NCI-H1105 treated with DMSO at 0.1 percent for 48 hours (cell line): ENCODE results near the gene TOP1.
A peak's percentile ranks its signal among the peaks of the same experiment; 100 is the strongest.

Experiments
- DNase-seq: peaks from one replicate; lab custom pipeline; 2025; lab: John Stamatoyannopoulos, UW

The TOP1 gene

DNA sequence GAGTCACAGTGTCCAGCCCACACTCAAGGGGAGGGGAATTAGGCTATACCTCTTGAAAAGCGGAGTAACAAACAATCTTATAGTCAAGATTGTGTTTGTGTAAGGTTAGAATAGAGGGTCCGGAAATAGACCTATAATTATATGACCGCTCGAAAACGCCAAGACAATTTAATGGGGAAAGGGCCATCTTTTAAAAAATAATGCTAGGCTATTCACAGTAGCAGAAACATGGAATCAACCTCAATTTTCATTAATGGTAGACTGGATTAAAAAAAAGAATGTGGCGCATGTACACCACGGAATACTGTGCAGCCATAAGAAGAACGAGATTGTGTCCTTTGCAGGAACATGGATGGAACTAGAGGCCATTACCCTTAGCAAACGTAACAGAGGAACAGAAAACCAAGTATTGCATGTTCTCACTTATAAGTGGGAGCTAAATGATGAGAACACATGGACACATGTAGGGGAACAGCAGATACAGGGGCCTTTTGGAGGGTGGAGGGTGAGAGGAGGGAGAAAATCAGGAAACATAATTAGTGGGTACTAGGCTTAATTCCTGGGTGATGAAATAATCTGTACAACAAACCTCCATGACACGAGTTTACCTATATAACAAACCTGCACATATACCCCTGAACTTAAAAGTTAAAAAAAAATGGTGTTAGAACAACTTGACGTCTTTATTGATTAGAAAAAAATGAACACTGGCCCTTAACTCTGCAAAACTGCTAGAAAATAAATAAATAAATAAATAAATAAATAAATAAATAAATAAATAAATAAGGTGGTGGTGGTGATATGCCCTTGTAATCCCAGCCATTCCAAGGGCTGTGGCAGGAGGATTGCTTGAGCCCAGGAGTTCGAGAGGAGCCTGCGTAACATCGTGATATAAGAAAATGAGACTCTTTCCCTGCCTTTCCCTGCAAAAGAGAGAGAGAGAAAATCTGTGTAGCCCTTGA is 30.3 kb downstream of the TOP1 start:
- DNase-seq, result no peak

GRCh38 chr20:41061155-41061554 is 32.5 kb downstream of the TOP1 start:
- no peak for DNase-seq

DNA sequence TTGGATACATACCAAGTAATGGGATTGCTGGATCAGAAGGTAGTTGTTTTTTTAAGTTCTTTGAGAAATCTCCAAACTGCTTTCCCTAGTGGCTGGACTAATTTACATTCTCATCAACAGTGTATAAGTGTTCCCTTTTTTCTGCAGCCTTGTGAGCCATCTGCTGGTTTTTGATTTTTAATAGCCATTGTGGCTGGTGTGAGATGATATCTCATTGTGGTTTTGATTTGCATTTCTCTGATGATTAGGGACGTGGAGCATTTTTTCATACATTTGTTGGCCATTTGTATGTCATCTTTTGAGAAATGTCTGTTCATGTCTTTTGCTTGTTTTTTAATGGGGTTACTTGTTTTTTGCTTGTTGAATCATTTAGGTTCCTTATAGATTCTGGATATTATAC is 34.8 kb downstream of the TOP1 start:
- DNase-seq, result no peak

DNA sequence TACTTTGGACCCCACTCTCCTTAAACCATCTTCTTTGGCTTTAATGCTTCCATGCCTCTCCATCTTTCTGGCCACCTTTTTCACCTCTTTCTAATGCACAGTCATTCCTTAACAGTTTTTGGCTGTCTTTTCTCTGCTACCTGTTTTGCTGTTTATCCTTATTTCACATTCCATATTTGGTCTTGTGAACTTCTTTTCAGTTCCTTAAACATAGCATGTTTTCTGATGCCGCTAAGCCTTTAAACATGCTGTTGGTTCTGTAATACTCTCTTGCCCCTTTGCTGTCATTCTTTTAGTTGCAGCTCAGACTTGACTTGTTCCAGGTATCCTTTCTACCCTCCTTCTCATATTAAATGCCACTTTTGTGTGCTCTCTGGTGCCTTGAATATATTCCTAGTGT is 35.8 kb downstream of the TOP1 start:
- DNase-seq, result no peak

DNA sequence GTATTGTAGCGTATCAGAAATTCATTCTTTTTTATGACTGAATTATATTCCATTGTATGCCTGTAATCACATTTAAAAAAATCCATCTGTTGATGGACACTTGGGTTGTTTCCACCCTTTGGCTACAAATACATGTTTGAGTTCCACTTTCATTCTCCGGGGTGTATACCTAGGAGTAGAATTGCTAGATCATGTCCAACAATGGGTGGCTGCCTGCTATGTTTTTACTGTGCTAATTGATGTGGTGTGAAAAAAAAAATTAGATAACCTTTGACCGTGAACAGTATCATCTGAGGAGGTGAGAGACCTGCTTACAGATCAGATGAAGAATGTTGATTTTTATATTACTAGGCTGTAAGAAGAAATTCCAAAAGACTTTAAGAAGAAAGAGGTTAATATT is 37.1 kb downstream of the TOP1 start:
- no peak for DNase-seq

- no peak for DNase-seq
Observed at GRCh38 chr20:41068806-41069205, 40.2 kb downstream of the TOP1 start.

DNA sequence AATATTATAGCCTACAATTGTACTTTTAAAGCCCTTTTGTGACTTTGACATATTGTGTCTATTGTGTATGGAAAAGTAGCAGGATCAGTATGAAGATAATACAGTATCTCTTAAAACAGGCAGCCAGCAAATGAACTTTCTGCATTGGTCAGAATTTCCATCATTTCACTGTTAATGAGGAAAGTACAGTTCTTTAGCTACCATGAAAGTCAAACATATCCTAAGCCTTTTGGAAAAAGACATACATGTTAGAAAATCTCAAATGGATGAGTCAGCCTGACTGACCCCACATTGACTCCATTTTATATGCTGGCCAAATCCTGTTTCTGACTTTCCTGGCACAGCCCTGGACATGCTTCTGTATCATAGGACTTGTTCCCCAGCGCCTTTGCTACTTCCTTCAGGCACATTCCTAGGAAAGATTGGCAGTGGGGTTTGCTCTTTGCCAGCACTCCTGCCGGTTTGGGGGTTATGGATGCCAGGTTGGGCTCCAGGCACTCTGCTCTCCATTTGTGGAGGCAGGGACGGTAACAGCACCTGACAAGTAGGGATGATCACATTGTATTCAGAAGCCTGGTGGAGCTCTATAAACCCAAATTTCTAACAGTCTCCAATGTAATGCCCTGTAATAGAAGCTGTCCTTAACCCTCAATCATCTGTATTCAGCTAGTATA is 43.7 kb downstream of the TOP1 start:
- DNase-seq, result no peak

DNA sequence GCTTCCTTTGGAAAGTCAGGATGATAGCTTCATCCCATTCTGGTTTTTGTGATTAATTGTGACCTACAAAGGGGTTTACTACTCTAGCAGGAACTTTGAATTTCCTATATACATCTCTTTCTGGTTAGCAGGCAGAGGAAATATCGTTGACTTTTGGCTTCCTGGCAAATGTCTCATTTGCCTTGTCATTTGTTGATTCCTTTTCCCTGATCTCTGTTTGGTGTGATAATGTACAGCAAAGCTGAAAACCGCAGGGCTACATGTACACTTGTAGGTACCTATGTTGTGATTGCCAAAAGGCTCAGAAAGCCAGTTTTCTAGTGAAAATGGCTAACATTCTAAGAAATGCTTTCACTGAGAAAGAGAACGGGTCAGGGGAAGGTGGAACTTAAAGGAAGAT is 44.3 kb downstream of the TOP1 start:
- DNase-seq, result no peak

DNA sequence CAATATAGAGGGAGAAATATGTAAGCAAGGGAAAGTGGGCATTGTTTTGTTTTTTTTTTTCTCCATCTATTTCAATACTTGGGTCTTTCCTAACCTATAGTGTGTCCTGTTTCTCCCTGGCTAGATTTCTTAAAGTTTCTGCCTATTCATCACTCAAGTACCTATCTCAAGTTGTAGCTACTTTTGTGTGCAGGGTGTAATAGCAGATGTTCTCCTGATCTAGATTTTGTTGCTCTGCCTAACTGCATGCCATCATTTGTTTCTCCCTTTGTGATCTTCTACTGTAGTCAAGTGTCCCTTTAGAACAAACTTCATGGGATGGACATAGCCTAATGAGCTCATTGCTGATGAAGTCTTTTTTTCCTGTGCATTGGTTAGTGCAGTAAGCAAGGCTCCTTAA is 45.8 kb downstream of the TOP1 start:
- DNase-seq, result no peak

- no peak for DNase-seq
Observed at GRCh38 chr20:41076776-41077175, 48.2 kb downstream of the TOP1 start.

DNA sequence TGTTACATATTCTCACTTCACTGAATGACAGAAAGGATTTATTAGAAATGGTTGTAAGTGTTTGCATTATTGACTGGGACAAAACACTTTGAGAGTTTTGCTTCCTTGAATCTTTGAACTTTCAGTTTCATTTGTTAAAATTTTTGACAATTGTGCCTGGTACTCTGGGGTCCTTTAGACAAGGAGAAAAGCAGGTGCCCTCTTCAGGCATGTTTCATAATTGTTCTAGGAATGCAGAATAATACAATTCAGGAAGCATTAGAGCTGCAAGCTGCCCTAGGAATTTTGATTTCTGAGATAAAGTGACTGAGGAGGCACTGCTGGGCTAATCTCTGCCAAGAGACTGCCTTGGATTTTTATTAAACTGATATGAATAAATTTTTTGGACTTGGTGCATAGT is 49.7 kb downstream of the TOP1 start:
- peak; percentile 33 for DNase-seq

- DNase-seq, result no peak
Observed at GRCh38 chr20:41079066-41079465, 50.4 kb downstream of the TOP1 start.

- DNase-seq, result no peak
Observed at GRCh38 chr20:41080866-41081265, 52.2 kb downstream of the TOP1 start.

DNA sequence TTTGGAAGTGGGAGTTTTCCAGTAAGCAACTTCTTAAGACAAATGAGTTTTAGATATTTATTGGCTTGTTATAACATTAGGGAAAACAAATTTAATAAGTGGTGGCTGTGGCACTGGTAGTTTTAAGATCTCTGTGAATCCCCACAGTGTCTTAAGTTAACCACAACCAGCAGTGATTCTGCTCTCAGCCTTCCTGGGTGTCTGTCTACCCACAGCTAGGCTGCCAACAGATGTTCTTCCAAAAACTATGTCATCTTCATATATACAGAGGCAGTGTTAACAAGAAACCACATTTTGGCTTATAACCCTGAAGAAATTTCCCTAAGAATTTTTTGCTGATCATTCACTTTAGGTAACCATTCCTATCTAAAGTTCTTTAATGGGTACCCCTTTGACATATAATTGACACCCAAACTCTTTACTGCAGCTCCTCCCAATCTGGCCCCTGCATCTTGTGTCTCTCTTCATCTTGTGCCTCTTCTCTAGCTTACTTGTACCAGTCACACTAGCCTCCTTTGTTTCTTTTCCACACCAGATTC is 52.7 kb downstream of the TOP1 start:
- no peak for DNase-seq

DNA sequence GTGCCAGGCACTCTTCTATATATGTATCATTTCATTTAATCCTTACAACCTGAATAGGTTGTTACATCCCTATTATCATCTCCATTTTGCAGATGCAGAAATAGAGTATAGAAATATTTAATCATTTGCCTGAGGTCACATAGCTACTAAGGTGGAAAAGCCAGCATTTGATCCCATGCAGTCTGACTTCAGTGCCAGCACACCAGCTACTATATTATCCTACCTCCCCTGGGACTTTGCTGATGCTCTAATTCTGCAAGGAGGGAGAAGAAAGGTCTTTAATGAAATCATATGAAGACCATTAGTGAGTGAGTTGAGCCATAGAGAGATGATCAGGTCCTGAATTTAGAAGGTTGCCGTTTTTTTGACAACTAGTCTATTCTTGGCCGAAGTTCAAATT is 53.7 kb downstream of the TOP1 start:
- DNase-seq, result no peak

- DNase-seq, result no peak
Observed at GRCh38 chr20:41085606-41086005, 57.0 kb downstream of the TOP1 start.

DNA sequence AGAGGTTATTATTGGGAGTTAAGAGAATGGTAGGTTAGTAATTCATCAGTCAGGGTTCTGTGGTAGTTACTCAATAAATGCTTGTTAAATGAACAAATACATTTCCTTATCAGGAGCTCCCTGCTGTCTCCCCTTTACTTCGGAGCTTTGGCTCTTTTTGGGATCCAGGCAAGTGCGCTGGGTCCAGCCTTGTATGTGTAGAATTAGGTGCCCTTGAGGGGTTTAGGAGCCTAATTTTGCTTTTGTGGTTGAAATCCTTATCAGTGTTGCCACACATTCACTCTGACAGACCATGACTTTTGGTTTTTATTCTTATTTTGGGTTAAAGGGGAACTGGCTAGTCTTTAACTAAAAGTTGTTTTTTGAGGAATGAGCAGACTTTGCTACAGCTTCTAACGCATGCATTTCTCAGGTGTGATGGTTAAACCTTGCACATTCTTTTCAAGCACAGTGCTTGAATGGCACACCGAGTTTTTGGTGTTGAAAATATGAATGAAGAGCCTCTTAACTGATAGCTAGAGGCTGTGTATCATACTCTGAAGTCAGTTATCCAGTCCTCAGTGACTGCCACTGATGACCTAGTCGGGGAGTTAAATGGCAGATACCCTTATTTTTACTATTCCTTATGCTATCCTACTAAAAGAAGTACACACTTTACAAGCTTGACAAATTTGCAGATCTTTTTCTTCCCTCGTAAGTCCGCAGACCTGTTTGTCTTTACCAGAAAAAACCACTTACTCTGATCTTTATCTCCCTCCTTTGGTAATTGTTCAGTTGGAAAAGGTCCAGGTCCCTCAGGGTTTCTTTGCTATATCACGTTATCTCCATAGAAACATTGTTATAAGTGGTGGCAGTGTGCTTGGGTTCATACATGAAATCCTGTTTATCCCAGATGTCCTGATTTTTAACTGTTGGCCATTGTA is 58.0 kb downstream of the TOP1 start:
- DNase-seq, result peak; percentile 99

- no peak for DNase-seq
Observed at GRCh38 chr20:41087325-41087685, 58.7 kb downstream of the TOP1 start.

- peak; percentile 68 for DNase-seq
Observed at GRCh38 chr20:41087777-41088176, 59.2 kb downstream of the TOP1 start.

DNA sequence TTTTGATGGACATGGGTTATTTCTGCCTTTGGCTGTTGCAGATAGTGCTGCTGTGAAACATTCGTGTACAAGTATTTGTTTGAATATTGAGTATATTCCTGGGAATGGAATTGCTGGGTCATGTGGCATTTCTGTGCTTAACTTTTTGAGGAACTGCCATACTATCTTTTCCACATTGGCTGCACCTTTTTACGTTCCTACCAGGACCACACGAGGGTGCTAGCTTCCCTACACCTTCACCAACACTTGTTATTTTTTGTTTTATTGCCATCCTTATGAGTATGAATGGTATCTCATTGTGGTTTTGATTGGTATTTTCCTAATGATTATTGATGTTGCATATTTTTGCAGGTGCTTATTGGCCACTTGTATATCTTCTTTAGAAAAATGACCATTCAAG is 60.9 kb downstream of the TOP1 start:
- no peak for DNase-seq

DNA sequence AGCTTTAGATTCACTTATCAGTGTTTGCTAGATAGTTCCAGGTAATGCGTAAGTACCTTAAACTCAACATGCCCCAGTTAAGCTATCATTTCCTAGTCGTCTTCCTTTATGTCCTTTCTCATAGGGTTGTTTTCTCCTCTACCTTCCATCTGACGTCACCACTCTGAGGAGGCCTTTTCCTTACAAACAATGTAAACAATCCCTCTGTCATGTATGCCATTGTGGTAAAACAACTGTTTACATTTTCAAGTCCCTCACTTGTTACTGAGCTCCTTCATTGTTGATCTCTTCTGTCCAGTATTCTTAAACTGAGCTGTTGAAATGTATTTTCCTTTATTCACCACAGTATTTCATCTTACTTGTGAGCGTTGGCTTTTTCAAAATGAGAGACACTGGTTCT is 63.3 kb downstream of the TOP1 start:
- no peak for DNase-seq
